NCI-H1105 treated with DMSO at 0.1 percent for 48 hours (cell line): ENCODE results near the gene TNIP3.
"Not testable (repeated sequence)": the region's sequence is repeated elsewhere in the genome, so short reads cannot be mapped to it uniquely, and the experiment has no call there.

ENCODE experiments used
- DNase-seq: peaks from one replicate; lab custom pipeline; 2025; lab: John Stamatoyannopoulos, UW

Gene TNIP3, protein sequence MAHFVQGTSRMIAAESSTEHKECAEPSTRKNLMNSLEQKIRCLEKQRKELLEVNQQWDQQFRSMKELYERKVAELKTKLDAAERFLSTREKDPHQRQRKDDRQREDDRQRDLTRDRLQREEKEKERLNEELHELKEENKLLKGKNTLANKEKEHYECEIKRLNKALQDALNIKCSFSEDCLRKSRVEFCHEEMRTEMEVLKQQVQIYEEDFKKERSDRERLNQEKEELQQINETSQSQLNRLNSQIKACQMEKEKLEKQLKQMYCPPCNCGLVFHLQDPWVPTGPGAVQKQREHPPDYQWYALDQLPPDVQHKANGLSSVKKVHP

GRCh38 chr4:121164291-121164690, at the start of gene TNIP3:
TSS of gene TNIP3 (minus strand) at chr4:121164321. CDS start at chr4:121164125, 196 bp downstream.
- no peak for DNase-seq

DNA sequence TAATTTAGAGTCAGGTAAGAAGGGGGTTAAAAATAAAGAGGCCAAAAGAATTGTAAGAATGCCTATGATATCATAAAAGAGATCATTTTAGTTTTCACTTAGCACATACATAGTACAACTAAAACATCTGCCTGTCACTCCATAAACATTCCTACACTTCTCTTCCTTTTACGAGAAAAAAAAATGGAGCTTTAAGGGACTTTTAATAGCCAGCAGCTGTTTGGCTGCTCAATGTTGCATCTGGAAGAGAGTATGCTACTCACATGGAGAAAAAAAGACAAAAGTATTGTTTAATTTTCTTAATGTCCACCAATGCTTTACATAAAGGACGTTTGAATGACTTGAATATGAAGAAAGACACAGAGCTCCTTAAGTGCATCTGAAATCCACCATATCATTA, 48.7 kb upstream of the TNIP3 start:
- no peak for DNase-seq

DNA sequence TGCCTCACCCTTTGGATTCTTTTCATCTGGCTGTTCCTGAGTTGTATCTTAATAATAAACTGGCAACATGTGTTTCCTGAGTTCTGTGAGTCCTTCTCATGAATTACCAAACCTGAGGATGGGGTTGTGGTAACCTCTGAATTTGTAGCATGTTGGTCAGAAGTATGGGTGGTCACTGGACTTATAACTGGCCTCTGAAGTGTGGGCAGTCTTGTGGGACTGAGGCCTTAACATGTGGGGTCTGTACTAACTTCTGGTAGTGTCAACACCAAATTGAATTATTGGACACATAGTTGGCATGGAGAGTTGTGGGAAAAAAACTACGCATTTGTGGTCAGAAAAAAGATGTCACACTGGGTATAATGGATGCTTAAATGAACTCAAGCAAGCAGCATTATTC, 45.0 kb upstream of the TNIP3 start:
- no peak for DNase-seq

DNA sequence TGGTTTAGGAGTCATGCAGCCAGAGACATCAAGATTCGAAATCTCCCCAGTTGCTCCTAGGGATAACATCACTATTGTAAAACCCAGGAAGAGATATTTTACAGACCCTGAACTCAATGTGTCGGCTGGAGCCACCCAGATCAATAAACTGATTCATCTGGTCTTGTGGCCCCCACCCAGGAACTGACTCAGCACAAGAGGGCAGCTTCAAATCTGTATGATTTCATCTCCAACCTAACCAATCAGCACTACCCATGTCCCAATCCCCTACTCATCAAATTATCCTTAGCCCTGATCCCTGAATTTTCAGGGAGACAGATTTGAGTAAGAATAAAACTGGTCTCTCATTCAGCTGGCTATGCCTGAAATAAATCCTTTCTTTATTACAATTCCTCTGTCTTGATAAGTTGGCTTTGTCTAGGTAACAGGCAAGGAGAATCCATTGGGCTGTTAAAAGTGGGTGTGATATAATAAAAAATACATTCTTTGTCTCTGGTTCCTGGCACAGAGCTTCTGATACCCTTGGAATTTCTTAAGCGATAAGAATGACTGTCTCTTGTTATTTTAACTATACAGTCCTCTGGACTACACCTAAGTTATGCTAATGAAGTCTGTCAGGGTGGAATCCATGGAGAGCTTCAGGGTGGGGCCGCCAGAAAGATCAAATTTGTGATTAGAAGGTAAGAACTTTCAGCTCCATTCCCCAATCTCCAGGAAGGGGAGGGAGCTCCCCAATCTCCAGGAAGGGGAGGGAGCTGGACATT, 44.3 kb upstream of the TNIP3 start:
- DNase-seq, result no peak

GRCh38 chr4:121205777-121206176, 41.7 kb upstream of the TNIP3 start:
- not testable (repeated sequence) for DNase-seq

DNA sequence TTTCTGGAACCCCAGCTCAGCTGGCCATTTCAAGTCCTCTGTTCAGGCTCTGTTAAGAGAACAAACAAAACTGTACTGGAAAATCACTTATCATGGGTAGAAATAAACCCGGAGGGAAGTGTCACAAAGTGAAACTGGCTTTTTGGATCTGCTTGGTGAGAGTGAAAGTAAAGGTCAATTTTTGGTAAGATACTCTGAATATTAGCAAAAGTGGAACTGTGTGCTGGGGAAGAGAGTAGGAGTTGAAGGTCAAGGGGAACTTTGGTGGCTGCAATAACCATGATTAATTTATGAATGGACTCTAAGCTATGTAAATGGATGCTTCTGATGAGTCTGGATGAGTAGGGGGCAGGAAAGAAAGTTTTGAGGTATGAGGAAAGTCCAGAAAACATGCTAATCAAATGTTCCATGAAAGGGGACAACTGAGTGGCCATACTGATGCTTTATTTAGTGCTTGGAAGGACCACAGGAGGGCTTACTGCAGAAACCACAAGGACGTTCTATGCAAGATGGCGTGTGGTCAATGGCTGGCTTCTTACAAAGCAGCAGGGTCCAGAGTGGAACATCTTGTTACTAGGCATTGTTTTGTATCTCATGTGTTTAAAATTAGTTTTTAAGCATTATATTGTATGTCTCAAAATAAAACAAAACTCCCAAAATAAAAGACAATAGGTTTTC, 36.8 kb upstream of the TNIP3 start:
- no peak for DNase-seq

DNA sequence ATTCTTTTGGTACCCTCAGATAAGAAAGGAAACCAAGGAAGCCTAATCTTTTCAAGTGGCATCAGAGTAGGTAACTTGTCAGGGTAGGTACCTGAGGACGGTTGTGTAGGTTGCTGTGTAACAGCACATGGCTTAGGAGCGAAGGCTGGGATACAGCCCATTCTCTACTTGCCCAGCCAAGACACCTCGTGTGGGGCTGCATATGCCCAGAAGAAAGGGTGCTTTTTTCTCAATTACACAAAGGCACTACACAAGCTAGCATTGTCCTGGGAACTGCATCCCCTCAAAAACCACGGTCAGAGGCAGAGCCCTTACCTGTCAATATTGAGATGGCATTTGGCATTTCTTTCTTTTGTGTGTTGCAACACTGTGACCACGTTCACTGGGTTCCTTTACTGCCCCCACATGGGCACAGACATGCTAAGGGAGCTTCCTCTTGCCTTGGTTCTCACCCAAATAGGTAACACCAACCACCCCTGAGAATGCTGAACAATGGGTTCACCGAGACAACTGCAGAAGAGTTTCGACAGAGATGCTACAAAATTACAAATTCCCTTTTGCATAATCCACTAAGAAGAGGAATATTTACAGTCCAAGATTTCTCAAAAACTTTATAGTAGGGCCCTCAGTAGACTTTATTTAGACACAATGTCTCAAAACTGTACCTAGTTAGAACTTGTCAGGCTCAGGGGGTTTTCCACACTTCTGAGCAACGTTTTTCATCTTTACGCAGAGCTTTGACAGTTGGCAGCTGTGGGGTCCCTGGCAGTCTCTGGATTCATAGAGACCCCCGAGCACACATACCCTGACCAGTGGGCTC, 35.8 kb upstream of the TNIP3 start:
- DNase-seq, result no peak

GRCh38 chr4:121198251-121198650, 34.1 kb upstream of the TNIP3 start:
- no peak for DNase-seq

DNA sequence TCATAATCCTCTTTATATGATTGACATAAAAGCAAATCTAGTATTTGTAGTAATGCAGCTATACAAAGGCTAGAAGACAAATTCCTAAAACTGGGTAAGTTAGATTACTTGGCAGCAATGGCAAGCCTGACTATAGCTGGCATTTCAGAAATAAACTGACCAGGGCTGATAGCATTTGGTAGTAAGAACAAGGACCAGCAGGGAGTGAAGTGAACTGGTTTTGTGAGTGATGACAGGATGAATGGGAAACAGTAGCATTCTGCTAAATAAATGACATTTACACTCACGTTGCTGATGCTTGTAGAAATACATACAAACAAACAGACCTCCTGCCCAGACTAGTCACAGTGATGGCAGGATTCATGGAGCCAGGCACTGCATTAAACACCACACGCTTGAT, 31.5 kb upstream of the TNIP3 start:
- no peak for DNase-seq

DNA sequence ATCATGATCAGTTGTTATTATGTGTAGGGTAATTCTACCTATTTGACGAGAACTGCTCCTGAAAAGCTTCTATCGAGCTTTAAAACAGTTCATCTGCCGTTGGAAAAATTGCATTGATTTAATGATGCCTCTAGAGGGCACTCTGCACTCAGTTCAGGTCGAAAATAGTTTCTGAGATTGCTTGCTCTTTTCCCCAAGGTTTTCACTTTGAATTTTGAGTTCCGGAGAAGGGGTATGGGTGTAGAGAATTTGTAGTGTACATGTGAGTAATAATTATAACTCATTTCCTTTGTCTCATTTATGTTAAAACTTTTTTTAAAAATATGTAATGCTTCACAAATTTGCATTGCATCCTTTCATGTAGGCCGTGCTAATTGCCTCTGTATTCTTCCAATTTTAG, 28.4 kb upstream of the TNIP3 start:
- DNase-seq, result peak; percentile 31

GRCh38 chr4:121192013-121192412, 27.9 kb upstream of the TNIP3 start:
- DNase-seq, result no peak

DNA sequence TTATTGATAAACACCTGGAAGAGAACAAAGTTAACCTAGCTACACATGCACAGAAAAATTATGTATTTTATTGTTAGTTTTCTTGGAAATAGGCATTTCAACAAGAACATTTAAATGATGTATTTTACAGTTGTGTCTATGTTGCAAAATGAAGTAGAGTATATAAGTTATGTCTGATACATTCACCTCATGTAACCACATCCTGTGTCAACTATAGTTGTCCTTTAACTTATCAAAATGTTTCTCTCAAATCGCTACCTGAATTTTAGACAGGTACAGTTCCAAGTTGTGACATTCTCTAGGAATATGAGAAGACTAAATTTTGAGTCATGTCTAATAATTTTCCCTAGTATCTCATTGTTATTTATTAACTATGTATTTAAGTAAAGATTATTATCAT, 27.2 kb upstream of the TNIP3 start:
- no peak for DNase-seq

GRCh38 chr4:121190389-121190788, 26.3 kb upstream of the TNIP3 start:
- DNase-seq, result no peak

GRCh38 chr4:121189326-121190215, 25.4 kb upstream of the TNIP3 start:
- no peak for DNase-seq

GRCh38 chr4:121187206-121187605, 23.1 kb upstream of the TNIP3 start:
- DNase-seq, result no peak

- no peak for DNase-seq
These were observed 21.8 kb upstream of the TNIP3 start for GRCh38 chr4:121185960-121186359.

DNA sequence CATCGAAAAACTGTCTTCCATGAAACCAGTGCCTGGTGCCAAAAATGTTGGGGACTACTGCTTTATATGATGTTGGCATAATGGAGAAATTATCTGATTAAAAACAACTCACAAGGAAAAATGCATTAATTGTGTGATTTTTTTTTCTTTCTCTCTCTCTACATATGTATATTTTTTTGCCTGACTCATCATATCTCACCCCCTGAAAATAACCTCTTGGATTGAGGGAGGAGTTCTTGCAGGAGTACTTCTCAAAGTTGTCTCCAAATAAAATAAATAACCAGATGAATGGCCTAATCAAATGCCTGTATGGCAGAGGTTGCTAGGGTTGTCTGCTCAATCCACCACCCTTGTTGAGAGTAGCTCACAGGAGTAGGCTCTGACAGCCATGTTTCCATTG, 19.9 kb upstream of the TNIP3 start:
- DNase-seq, result no peak

- DNase-seq, result no peak
These were observed 19.2 kb upstream of the TNIP3 start for GRCh38 chr4:121183361-121183760.

- DNase-seq, result no peak
These were observed 18.2 kb upstream of the TNIP3 start for GRCh38 chr4:121182296-121182695.

DNA sequence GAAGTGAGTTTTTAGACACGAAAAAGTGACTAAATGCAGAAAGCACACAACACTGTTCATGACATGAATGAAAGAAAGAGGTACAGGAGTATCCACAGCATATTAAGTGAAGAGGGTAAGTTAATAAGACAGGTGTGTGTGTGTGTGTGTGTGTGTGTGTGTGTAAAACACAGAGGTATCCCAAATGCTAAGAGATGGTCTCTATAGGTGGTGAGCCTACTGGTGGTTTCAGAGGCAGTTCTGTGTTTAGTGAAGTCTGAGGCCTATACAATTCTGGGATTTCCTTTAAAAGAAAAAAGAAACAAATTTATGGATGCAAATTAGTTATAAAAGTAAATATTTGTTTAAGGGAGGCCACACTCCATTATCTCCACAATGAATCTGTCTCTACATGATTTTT, 17.4 kb upstream of the TNIP3 start:
- DNase-seq, result no peak

GRCh38 chr4:121180558-121180957, 16.4 kb upstream of the TNIP3 start:
- DNase-seq, result no peak
